Fibroblast of skin of scalp (primary cell): ENCODE measurements around the gene TDG.
"Not testable (repeated sequence)": the region's sequence is repeated elsewhere in the genome, so short reads cannot be mapped to it uniquely, and the experiment has no call there.

Experiments used
- DNase-seq: peaks from one replicate; pipeline ENCODE4 v3.0.0-alpha.2; 2013

TDG gene

DNA sequence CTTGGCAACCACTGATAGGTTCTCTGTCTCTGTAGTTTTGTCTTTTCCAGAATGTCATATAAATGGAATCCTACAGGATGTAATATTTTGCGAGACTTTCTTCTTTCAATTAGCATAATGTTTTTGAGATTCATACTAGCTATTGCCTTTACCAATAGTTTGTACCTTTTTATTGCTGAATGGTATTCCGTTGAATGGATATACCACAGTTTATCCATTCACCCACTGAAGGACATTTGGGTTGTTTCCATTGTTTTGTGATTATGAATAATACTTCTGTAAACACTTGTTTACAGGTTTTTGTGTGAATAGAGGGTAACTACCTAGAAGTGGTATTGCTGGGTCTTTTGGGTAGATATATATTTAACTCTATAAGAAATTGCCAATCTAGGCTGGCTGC is 58.0 kb downstream of the TDG start:
- no peak for DNase-seq

DNA sequence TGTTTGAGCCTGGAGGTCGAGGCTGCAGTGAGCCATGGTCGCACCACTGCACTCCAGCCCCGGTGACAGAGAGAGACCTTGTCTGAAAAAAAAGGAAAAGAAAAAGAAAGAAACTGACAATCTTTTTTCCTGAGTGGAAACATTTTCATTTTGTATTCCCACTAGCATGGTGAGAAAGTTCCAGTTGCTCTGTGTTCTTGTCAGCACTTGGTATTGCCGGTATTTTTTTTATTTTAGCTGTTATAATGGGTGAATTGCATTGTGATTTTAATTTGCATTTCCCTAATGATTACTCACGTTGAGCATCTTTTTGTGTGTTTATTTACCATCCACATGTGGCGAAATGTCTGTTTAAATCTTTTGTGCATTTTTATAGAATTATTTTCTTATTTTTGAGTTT is 58.7 kb downstream of the TDG start:
- DNase-seq: no peak

DNA sequence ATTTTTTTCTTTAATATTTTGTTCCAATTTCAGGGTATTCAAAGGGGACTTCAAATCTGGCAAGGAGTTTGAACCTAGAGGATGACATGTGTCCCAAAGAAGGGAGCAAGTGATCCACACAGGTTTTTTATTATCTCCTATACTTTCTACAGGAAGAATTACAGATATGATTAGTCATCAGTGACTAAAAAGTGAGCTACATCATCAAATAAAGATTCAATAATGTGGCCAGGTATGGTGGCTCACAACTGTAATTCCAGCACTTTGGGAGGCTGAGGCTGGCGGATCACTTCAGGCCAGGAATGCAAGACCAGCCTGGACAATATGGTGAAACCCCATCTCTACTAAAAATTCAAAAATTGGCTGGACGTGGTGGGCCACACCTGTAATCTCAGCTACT is 60.1 kb downstream of the TDG start:
- no peak for DNase-seq

DNA sequence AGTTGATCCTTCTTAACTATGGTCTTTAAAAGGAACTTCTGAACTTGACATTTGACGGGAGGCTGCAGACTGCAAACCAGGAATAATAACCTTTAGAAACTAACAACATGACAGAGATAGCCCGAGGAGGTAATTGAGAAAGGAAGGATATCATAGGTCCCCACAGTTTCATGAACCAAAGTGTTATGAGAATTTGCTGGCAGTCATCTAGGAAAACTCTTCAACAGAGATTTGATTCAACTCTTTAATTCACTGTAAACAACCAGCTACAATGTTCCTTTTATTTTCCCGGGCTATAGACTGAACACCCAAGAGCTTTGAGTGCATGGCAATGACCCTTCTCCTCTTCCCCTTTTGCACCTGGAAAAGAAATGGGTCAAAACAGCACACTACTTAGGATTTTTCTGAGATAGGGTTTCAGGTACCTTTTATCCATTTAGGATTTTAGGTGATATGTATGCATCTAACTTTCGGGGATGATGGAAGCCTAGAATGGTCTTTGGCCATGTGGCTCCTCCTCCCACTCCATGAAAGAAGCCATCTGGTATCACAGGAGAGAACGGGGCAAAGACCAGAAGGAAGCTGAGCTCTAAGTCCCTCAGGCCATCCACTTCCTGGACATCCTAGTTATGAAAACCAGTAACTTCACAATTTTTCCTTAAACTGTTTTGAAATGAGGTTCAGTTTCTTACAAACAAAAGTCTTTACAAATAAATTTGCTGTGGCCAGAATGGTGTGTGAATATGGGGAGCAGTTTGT is 61.3 kb downstream of the TDG start:
- DNase-seq: no peak

DNA sequence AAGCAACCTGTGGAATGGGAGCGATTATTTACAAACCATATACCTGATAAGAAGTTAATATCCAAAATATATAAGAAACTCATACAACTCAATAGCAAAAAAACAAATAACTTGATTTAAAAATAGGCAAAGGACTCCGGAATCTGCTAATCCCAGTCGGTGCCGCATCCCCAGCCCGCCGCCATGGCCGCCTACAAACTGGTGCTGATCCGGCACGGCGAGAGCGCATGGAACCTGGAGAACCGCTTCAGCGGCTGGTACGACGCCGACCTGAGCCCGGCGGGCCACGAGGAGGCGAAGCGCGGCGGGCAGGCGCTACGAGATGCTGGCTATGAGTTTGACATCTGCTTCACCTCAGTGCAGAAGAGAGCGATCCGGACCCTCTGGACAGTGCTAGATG is 64.9 kb downstream of the TDG start:
- DNase-seq: not testable (repeated sequence)

DNA sequence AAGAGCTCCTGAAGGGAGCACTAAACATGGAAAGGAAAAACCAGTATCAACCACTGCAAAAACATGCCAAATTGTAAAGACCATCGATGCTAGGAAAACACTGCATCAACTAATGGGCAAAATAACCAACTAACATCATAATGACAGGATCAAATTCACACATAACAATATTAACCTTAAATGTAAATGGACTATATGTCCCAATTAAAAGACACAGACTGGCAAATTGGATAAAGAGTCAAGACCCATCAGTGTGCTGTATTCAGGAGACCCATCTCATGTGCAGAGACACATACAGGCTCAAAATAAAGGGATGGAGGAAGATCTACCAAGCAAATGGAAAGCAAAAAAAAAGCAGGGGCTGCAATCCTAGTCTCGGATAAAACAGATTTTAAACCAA is 70.5 kb downstream of the TDG start:
- DNase-seq: not testable (repeated sequence)
